NCI-H2227 (cell line): ENCODE results near the gene TESK2.
"Not testable (repeated sequence)": the region's sequence is repeated elsewhere in the genome, so short reads cannot be mapped to it uniquely, and the experiment has no call there.

Source experiments
- DNase-seq: peaks from one replicate; lab custom pipeline; 2025; ENCODE audit not compliant: unreplicated experiment; lab: John Stamatoyannopoulos, UW

TESK2 gene

DNA sequence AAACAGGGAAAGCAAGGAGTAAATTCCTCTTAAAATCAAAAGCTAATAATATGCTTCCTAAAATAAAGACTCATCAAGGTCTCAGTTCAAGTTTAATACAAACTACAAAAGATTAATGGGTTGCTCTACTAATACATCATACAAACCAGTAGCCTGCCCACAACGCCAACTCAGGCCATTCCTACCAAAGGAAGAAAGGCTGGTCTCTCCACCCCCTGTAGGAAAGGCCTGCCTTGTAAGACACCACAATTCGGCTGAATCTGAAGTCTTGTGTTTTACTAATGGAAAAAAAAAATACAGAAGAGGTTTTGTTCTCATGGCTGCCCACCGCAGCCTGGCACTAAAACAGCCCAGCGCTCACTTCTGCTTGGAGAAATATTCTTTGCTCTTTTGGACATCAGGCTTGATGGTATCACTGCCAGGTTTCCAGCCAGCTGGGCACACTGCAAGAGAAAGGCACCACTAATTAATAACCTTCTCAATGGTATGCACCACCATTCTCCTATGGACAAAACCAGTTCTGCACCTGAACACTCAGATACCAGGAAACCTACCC lies 20.1 kb upstream of the TESK2 start:
- no peak for DNase-seq

DNA sequence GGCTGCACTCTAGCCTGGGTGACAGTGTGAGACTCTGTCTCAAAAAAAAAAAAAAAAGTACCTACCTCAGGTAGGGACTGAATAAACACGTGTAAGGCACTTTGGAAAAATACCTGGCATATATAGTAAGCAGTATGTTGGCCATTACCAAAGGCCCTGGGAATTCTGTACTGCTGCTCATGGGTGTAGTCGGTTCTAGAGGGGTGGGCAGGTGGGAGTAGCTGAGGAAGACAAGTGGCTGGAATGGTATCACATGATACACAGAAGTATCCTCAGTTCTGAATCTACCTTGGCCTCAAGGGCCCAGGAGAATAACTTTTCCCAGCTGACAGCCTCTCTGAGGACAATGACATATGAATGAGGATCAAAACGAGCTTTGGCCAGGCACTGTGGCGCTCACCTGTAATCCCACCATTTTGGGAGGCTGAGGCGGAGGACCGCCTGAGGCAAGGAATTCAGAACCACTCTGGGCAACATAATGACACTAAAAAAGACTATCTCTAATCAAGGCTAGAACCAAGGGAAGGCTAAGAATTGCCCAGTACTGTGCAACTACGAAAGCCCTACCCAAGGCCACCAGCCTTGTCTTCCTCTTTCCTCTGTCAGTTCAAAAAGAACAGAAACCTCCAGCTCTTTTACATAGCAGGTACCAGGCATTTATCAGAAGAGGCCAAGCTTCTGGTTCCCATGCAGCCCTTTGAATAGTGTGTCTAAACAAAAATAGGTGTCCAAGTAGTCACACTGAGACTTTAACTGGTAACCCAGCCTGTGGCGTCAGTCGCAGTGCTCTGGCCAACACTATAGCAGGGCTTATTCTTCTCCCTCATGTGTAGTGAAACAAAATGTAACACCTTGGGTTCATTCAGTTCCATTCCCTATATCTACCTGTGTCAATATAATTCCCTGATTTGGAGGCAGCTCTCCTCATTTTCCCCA lies 19.3 kb upstream of the TESK2 start:
- DNase-seq, result no peak

- DNase-seq, result no peak
These were observed 17.6 kb upstream of the TESK2 start for GRCh38 chr1:45508295-45509151.

GRCh38 chr1:45507893-45508292 lies 16.9 kb upstream of the TESK2 start:
- no peak for DNase-seq

DNA sequence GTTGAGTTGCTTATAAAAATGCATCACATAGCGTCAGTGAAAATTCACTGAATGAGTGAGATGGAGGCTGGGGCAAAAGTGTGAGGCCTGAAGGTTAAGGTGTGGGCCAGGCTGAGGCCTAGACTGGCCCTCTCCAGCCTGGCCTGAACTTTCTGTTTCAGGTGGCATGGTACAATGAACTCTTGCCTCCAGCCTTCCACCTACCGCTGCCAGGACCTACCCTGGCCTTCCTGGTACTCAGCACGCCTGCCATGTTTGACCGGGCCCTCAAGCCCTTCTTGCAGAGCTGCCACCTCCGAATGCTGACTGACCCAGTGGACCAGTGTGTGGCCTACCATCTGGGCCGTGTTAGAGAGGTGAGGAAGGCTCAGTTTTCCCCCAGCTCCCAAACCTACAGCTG lies 16.2 kb upstream of the TESK2 start:
- DNase-seq, result no peak

DNA sequence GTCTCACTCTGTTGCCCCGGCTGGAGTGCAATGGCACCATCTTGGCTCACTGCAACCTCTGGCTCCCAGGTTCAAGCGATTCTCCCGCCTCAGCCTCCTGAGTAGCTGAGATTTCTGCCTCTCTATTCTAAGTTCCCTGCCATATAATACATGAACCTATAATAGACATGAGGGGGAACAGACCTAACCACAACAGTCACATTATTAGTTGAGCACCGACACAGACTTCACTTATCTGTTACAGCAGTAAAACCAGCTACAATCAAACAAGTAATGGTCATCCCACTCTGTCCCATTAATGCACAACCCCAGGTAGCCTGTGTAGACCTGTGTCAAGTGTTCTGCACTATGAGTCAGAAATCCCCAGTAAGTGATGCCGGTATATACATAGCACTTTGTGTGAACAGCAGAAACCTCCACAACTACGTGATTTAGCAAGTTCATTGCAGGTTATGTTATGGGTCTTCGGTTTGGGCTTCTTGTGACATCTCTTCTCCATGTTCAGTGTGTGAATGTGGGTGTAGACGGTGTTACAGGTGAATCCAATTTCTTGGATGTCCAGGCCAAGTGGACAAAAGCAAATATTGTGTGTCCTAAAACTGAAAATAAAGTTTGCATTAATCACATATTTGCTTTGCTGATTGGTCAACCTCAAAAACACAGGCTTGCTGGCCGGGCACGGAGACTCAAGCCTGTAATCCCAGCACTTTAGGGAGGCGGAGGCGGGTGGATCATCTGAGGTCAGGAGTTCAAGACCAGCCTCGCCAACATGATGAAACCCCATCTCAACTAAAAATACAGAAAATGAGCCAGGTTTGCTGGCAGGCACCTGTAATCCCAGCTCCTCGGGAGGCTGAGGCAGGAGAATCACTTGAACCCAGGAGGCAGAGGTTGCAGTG lies 12.7 kb upstream of the TESK2 start:
- no peak for DNase-seq

DNA sequence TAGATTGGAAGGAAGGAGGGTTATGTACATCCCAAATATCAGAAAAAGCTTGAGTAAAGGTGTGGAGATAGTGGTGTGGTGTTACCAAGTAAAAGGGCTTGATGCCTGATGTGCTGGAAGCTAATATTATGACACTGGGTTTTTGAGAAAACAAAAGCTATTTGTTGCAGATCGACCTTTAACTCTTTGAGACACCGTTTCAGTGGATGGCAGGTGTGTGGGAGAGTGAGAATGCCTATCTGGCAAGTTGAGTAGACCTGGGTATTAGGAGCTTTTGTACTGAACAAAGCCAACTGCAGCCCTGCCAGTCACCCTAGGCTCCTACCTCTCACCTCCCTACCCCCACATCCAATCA lies 10.5 kb upstream of the TESK2 start:
- no peak for DNase-seq

DNA sequence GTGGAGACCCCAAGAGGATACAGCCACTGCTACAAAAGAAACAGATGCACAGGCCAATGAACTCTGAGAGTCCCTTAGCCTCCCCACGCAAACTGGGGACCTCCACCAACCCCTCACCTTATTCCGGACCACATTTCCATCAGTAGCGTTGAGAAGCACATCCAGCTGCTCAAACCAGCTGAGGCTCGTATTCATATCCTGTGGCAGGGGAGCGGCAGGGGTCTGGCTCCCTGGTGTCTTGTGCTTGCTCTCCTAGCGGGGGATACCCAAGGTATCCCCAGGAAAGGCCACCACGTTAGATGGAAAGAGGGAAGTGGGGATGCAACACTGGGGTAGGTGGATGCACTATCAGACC lies 8.4 kb upstream of the TESK2 start:
- no peak for DNase-seq

DNA sequence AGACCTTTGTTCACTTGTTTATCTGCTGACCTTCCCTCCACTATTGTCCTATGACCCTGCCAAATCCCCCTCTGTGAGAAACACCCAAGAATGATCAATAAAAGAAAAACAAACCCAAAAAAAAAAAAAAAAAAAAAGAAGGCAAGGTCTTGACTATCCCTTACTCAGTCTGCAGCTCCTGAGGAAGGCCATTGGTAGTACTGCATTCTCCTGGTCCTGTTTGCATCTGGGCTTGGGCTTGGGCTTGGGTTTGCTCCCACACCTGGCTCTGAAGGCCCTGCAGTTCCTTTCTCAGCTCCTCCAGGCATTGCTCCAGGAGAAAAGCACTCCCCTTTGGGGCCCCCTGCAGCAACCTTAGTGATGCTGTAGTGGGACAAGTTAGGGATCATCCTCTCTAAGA lies 7.3 kb upstream of the TESK2 start:
- DNase-seq, result no peak

GRCh38 chr1:45493116-45493697 lies 2.2 kb upstream of the TESK2 start:
- peak; percentile 69 for DNase-seq

DNA sequence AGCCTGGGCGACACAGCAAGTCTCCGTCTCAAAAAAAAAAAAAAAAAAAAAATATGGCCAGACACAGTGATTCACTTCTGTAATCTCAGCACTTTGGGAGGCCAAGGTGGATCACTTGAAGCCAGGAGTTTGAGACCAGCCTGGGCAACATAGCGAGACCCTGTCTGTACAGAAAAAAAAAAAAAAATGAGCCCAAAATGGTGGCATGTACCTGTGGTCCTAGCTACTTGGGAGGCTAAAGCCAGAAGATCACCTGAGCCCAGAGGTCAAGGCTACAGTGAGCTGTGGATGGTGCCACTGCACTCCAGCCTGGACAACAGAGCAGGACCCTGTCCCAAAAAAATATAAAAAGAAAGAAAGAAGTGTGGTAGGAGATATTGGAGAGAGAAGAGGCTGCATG lies 1.7 kb upstream of the TESK2 start:
- no peak for DNase-seq

DNA sequence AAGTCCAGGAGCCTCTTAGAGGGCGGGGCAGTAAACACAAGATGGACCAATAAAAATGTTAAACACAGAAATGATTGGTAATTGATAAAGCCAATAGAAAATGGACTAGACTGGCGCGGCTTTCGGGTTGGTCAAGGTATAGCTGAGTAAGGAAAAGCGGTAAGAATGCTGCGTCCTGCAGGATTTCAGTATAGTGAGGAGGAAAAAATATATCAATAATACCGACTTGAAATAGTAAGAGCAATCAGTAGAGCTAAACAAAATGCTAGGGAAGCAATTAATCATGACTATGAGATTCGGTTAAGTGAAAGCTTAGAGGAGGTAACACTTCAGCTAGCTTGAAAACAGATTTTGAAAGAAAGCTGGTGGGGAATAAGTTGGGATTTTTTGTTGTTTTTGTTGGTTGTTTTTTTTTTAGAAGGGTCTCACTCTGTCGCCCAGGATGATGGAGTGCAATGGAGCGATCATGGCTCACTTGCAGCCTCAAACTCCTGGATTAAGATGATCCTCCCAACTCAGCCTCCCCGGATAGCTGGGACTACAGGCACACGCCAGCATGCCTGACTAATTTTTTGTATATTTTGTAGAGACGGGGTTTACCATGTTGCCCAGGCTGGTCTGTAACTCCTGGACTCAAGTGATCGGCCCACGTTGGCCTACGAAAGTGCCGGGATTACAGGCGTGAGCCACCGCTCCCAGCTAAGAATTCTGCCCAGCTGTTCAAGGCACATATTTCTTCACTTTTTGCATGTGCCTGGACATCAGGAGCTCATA lies 711 bp upstream of the TESK2 start:
- DNase-seq, result no peak

GRCh38 chr1:45490121-45490625 lies 790 bp downstream of the TESK2 start:
- DNase-seq, result no peak

- not testable (repeated sequence) for DNase-seq
These were observed 1.6 kb downstream of the TESK2 start for GRCh38 chr1:45489379-45489778.

DNA sequence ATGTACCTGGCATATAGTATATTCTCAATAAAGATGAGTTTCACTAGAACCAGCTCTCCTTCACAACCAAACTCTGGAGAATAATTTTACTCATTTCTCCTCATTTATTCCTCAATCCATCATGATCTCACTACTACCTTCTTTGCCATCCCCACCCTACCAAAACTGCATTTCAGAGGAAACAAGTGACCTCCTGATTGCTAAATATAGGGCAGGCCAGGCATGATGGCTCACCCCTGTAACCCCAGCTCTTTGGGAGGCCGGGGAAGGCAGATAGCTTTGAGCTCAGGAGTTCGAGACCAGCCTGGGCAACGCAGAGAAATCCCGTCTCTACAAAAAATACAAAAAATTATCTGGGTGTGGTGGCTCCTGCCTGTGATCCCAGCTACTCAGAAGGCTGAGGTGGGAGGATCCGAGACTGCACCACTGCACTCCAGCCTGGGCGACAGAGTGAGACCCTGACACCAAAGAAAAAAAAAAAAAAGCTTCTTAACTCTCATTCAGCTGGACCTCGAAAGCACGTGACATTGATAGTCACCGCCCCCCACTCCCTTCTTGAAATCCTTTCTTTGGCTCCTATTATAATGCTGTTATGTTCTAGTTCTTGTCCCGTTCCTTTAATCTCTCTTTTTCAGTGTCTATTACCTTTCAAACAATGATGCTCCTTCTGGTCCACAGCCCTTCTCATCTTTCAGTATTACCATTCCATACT lies 2.1 kb downstream of the TESK2 start:
- DNase-seq, result no peak

- no peak for DNase-seq
These were observed 5.0 kb downstream of the TESK2 start for GRCh38 chr1:45485949-45486348.

GRCh38 chr1:45479039-45479748 lies 11.8 kb downstream of the TESK2 start:
- no peak for DNase-seq

- DNase-seq, result peak; percentile 8
These were observed 12.7 kb downstream of the TESK2 start for GRCh38 chr1:45478121-45478814.
